AG04449 (cell line): ENCODE results near the gene MTHFD1L.
"Not testable (repeated sequence)": the region's sequence is repeated elsewhere in the genome, so short reads cannot be mapped to it uniquely, and the experiment has no call there.

Source experiments
- CTCF ChIA-PET: fragments of 350-600 bp; formaldehyde crosslinking; extraction: SDS; loops from one replicate; lab custom pipeline; 2021; ENCODE audit warnings: antibody characterized with exemption; lab: Yijun Ruan, JAX
- POLR2A ChIA-PET: fragments of 400-600, 350-600 bp; formaldehyde crosslinking; extraction: SDS; loops from one replicate; lab custom pipeline; 2020; ENCODE audit warnings: antibody characterized with exemption, inconsistent platforms; lab: Yijun Ruan, JAX
- DNase-seq: peaks from one replicate; pipeline ENCODE4 v3.0.0-alpha.2; 2010; ENCODE audit warnings: low read depth, low spot score
- H3K4me3 ChIP-seq: 2 replicates; pipeline ENCODE4 v1.5.1; 2011; ENCODE audit warnings: low read depth, mild to moderate bottlenecking, control low read depth, low read length
- CTCF ChIP-seq: IDR thresholded peaks from one replicate; pipeline ENCODE4 v1.5.1; 2011; ENCODE audit warnings: mild to moderate bottlenecking, moderate library complexity, low read length, control low read depth, inconsistent platforms; ENCODE audit not compliant: insufficient read depth; ENCODE audit errors: missing control alignments

Gene MTHFD1L

DNA sequence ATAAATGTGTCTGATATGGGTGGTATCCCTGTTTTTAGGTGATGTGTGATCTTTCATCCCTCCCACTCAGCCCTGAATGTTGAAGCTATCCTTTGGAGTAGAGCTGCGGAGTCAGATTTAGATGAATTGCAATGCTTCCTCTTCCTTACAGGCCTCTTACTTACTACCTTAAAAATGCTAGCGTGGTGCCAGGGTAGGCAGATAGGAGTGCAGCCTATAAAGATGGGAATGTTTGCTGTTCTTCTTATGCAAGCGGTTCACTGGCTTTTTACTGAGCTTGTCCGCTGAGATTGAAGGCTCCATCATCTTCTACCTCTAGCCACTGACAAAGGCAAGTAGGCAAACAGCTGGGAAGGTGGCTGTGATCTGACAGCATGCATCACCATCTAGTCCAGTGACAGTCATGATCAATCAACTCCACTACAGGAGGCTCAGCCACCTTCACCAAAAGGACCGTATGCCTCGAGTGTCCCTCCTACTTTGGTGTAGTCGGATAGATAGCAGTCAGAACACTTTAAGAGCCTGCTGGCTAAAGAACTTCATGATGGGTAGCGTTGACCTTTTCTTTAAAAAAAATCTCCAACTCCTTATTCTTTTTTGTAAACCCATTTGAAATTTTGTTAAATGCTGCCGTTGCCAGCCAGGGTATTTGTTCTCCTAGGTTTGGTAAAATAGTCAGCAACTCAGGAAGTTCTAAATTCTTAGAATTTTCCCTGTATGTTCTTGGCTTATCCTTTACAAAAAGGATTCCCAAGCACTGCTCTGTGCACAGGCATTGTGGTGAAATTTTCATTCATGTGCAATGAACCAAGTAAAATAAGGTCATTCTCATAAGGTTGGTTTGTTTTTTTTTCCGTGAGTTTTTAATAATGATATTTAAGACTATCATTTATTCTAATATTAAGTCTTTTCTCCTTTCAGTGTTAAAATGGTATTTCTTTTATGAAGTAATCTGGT, 169.6 kb downstream of the MTHFD1L start:
- no peak for DNase-seq
- ChIA-PET POLR2A (no interaction called here), CTCF (no interaction called here)
- H3K4me3 ChIP-seq = no peak overlapping the region
- no peak for TF ChIP-seq CTCF

DNA sequence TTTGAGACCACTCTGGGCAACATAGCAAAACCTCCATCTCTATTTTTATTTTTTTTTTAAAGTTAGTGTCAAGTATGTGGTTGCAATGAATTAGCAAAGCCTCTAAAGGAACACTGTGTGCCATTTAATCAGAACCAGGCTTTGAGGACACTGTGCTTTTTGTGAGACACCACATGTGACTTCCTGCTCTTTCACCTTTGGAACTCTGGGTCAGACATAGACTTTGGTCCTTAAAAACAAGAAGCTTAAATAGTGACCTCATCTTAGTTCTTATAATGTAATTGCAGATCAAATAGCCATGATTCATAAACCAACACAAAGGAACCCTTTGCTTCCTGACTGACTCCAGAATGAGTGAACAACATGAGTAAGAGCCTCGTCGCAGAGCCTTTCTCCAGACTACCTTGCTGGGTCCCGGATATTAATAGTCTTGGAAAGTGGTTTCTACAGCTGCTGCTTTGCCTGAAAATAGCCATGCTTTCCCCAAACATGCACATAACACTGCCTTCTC, 170.8 kb downstream of the MTHFD1L start:
- POLR2A ChIA-PET, CTCF ChIA-PET, H3K4me3 ChIP-seq: not testable (repeated sequence)
- peak; percentile 83 for DNase-seq

- ChIA-PET CTCF (interaction anchor here (5.5 kb wide), 1 partner anchor 23 kb away, joined by 32 read pairs; no protein-coding TSS in a partner anchor), POLR2A (no interaction called here)
- H3K4me3 ChIP-seq = no peak overlapping the region
- no peak for TF ChIP-seq CTCF
- no peak for DNase-seq
These were observed 171.6 kb downstream of the MTHFD1L start for GRCh38 chr6:151036869-151037680.

DNA sequence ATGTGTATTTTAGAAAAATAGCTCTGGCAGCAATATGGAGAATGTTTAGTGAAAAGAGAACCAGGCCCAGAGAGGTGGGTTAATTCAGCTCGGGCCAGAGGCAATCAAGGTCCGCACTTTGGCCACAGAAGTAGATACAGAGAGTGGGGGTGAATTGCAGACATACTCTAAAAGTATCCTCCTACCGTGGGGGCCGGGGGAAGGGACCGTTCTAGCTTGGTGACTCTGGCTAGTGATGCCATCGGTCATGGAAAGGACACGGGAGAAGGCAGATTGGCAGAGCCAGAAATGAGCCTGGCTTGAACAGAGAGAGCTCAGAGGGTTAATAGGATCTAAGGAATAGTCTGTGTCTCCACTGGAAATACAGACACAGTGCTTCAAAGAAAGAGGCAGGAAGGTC, 173.1 kb downstream of the MTHFD1L start:
- no peak for TF ChIP-seq CTCF
- DNase-seq = no peak
- CTCF ChIA-PET = interaction anchor here (1.4 to 5.5 kb wide), 3 partner anchors 13 to 286 kb away, joined by 3 to 32 read pairs (median 6); no protein-coding TSS in a partner anchor
- H3K4me3 ChIP-seq = no peak overlapping the region
- POLR2A ChIA-PET = no interaction called here

- peak overlapping the region; percentile 16 for H3K4me3 ChIP-seq
- POLR2A ChIA-PET = interaction anchor here (0.7 to 2.0 kb wide), 5 partner anchors 19 to 350 kb away, joined by 3 to 9 read pairs (median 5); partner anchors contain the start of gene AKAP12
- DNase-seq = peak; percentile 94
- CTCF ChIA-PET = interaction anchor here (0.9 to 5.5 kb wide), 3 partner anchors 27 to 284 kb away, joined by 3 to 32 read pairs (median 13); no protein-coding TSS in a partner anchor
These were observed 175.5 kb downstream of the MTHFD1L start for GRCh38 chr6:151040888-151041521.

GRCh38 chr6:151041686-151042085, 176.2 kb downstream of the MTHFD1L start:
- CTCF ChIA-PET = interaction anchor here (0.9 to 5.5 kb wide), 3 partner anchors 27 to 283 kb away, joined by 3 to 32 read pairs (median 13); no protein-coding TSS in a partner anchor
- no peak for DNase-seq
- TF ChIP-seq CTCF = no peak
- no peak overlapping the region for H3K4me3 ChIP-seq
- POLR2A ChIA-PET = interaction anchor here (1.2 to 2.0 kb wide), 4 partner anchors 19 to 276 kb away, joined by 3 to 9 read pairs (median 6); partner anchors contain the start of gene AKAP12

DNA sequence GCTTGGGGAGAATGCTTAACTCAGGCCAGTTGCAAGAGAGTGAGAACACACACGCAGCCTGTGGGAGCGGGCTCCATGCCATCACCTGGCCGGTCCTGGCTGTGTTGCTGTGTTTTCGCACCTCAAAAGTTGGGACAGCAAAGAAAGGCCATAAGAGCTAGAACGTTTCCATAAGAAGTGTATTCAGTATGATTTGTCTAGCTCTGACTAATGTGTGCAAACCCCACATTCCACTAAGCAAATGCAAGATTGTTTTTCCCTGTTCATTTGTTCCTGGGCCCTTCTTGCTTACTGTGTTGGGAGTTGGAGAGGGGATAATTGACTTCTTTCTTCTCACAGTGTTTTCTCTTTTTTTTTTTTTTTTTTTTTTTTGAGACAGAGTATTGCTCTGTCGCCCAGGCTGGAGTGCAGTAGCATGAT, 177.4 kb downstream of the MTHFD1L start:
- CTCF ChIA-PET = interaction anchor here (1.7 to 2.4 kb wide), 2 partner anchors 282 to 292 kb away, joined by 3 to 13 read pairs; no protein-coding TSS in a partner anchor
- peak; percentile 51 for DNase-seq
- not testable (repeated sequence) for H3K4me3 ChIP-seq
- POLR2A ChIA-PET = interaction anchor here (0.7 to 1.1 kb wide), 2 partner anchors 29 to 109 kb away, joined by 4 read pairs; no protein-coding TSS in a partner anchor
